NCI-H2029 treated with DMSO at 0.1 percent for 48 hours (cell line): ENCODE results near the gene HIRIP3.

ENCODE experiments used
- DNase-seq: peaks from one replicate; lab custom pipeline; 2025; lab: John Stamatoyannopoulos, UW

Gene HIRIP3

DNA sequence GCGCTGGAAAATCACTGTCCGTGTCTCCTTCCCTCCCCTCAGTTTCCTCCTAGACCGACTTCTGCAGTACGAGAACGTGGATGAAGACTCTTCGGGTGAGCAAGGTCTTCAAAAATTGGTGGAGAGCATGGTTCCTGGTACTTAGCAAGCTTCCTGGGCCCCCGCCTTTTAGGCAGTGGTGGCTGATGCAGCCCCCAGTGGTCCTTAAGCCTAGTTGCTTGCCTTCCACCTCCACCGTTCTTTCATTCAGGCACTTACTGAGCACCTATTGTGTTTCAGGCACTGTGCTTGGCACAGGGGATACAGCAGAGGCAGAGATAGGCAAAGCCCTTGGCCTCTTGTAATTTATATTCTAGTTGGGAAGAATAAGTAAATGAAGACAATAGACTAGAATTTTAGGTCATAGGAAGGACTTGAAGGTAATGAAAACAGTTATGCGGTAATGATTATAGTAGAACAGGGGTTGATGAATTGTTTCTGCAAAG is 1.4 kb upstream of the HIRIP3 start:
- no peak for DNase-seq

- peak; percentile 68 for DNase-seq
These were observed 721 bp upstream of the HIRIP3 start, which contains the start of gene INO80E for GRCh38 chr16:29995911-29996765. TSS of gene INO80E (plus strand) at chr16:29996241. CDS start at chr16:29996311, 70 bp downstream.

GRCh38 chr16:29994600-29995323 is 655 bp downstream of the HIRIP3 start:
- DNase-seq = no peak

DNA sequence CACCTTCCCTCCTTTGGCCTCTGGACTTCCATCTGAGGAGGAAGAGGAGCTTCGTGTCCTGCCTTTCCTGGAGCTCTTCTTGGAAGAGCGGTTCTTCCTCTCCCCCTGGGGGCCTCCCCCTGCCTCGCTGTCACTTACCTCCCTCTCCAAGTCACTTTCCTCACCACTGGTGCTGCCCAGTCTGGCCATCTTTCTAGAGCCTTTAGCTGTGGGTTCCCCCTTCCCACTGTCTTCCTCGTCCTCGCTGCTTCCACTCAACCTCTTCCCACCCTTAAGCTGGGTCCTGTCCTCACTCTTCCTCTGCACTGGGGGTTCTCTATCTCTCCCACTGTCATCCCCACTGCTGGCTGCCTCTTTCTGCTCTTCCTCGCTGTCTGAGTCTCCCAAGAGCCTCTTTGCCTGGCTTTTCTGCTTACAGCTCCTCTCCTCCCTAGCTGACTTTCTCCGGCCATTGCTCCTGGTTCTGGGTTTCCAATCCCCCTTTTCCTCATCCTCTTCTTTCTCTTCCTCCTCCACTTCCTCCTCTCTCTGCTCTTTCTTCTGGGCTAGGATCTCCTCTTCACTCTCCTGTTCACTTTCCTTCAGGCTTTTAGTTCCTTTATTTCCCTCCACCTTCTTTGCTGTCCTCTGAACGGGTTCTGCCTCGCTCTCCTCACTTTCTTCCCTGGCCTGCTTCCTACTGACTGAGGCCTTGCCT is 1.4 kb downstream of the HIRIP3 start:
- DNase-seq = no peak

DNA sequence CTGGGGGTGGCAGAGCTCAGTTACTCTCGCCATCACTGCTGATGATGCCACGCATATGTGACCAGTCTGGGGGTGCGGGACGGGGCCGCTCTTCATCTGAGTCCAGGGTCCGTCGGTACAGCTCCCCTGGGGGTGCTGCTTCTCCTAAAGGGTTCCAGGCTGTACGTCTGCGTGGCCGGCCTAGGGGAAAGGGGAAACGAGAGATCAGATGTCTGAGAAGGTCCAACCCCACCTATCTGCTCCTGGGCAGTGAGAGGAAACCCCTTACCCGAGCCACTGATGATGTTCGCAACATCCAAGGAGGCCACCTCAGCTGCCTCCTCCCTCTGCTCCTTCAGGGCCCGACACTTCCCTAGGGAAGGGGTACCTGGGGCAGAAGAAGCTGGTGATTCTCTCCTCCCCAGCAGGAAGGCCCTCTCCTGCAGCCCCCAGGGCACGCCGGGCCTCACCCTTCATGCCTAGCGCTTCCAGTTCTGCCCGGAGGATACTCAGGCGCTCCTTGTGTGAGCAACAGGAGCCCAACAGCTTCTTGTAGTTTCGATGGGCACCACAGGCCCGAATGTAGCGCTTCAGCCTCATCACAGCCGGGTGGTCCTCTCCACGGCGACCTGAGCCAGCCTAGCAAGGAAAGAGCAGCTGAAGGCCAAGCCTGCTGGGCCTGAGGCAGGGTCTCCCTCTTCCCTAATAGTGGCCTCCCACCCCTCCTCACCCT is 2.1 kb downstream of the HIRIP3 start:
- DNase-seq = no peak

DNA sequence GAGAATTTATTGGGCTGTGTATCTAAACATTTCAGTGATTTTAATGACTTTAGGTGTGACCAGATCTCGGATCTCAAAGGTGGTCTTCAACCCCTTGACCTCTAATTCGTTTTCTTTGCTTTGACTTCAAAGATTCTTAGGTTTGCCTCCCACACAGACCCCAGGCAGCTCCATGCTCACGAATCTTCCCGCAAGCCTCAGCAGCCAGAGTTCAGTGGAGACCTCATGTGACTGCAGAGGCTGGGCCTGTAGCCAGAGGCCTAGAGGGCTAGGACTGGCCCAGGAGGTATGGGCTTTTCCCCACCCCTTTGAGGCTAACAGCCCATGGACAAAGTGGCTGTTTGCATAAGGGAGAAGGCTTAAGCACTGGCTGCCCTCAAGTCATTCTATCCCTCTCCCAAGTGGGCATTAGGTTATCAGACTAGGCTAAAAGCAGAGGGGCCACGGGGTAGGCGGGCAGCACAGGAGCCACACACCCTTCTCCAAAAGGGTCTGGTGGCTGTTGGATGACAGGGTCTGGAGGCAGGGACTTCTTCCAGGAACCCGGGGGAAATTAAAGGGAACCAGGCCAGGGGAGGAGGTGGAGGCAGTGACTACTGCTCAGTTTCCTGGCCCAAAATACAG is 3.0 kb downstream of the HIRIP3 start:
- DNase-seq = no peak

- no peak for DNase-seq
These were observed 3.9 kb downstream of the HIRIP3 start for GRCh38 chr16:29991571-29991904.

DNA sequence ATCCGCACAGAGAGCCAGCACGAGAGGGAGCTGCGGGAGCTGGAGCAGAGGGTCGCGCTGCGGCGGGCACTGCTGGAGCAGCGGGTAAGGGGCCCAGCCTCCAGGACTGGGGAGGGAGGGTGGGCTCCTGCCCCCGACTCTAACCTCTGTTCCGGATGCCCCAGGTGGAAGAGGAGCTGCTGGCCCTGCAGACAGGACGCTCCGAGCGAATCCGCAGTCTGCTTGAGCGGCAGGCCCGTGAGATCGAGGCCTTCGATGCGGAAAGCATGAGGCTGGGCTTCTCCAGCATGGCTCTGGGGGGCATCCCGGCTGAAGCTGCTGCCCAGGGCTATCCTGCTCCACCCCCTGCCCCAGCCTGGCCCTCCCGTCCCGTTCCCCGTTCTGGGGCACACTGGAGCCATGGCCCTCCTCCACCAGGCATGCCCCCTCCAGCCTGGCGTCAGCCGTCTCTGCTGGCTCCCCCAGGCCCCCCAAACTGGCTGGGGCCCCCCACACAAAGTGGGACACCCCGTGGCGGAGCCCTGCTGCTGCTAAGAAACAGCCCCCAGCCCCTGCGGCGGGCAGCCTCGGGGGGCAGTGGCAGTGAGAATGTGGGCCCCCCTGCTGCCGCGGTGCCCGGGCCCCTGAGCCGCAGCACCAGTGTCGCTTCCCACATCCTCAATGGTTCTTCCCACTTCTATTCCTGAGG is 4.4 kb downstream of the HIRIP3 start:
- no peak for DNase-seq

DNA sequence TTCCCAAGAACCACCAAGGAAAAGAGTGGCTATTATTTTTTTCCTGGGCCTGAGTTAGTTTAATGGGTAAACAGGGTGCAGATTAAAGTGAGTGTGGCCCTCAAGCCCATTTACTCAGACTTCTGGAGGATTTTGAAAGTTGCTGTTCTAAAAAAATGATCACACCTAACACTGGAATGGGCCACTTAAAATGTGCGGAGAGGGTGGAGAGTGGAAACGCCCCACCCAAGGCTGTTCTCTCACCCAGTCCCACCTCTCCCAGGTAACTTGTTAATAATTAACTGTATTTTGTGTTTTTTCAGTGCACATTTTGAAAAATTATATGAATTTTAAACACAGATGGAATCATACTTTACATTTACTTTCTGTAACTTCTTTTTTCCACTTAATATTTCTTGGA is 5.4 kb downstream of the HIRIP3 start:
- no peak for DNase-seq

DNA sequence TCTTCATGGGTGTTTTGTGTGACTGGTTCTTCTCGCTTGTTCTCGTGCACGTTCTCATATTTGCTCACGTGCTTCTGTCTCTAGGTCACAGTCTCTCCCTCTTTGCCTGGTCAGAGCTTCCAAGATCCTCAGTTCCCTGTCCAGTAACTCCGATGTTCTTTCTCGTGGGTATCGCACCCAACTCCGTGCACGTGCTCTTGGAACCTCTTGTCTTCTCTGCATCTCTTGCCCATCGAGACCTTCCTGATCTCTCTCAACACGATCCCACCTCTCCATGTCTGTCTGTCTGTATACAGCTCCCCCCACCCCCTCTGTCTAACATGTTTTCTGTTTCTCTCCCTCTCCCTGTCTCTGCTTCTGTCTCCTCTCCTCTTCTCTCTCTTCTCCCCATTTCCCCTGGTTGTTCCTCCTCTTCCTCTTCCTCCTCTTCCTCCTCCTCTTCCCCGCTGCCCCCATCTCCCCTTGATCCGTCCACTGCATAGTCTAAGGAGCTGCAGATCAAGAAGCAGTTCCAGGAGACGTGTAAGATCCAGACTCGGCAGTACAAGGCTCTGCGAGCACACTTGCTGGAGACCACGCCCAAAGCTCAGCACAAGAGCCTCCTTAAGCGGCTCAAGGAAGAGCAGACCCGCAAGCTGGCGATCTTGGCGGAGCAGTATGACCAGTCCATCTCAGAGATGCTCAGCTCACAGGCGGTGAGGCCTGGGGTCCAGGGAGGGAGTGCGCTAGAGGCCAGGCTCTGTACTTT is 6.1 kb downstream of the HIRIP3 start:
- DNase-seq = no peak

DNA sequence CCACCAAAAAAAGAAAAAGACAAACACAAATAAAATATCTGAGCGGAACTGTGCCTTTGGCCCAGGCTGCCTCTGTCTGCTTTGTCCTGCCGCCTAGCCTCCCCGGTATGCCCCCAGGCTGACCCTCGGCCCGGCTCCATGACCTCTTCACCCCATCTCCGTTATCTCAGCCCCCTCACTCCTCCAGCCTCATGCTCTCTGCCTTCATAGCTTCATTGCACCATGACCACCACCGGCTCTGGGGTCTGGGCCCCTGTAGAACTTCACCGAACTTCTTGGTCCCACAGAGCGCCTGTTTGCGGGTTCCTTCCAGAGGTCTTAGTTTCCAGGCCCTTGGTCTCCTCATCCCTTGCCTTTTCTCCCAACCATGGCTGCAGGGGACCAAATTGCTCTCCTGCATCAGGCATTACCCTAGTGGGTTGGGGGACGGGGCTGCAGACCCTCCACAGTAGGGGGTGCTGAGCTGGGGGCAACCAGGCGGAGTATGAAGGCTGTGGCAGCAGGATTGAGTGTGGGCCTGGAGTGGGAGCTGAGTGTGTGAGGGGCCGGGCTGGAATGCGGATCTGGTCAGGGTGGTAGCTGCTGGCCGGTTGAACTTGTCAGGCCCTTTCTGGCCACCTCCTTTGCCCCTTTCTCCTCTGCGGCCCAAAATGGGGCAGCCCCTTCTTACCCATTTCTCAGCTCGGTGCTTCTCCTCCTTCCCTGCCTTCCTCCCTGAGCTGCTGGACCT is 6.9 kb downstream of the HIRIP3 start:
- no peak for DNase-seq

- DNase-seq = no peak
These were observed 7.9 kb downstream of the HIRIP3 start for GRCh38 chr16:29987371-29988085.

- no peak for DNase-seq
These were observed 8.5 kb downstream of the HIRIP3 start for GRCh38 chr16:29986931-29987330.

DNA sequence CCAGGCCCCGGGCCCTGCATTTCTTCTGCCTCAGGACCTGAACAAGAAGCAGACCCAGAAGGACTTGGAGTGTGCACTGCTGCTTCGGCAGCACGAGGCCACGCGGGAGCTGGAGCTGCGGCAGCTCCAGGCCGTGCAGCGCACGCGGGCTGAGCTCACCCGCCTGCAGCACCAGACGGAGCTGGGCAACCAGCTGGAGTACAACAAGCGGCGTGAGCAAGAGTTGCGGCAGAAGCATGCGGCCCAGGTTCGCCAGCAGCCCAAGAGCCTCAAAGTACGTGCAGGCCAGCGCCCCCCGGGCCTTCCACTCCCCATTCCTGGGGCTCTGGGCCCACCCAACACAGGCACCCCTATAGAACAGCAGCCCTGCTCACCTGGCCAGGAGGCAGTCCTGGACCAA is 9.2 kb downstream of the HIRIP3 start:
- no peak for DNase-seq

GRCh38 chr16:29985271-29985811 is 10.1 kb downstream of the HIRIP3 start:
- DNase-seq = no peak

- no peak for DNase-seq
These were observed 10.7 kb downstream of the HIRIP3 start for GRCh38 chr16:29984764-29985147.

GRCh38 chr16:29984137-29984763 is 11.2 kb downstream of the HIRIP3 start:
- no peak for DNase-seq
